K562 (cell line): ENCODE results near the gene FARSA. TPM values are rescaled to one million over a fixed set of nuclear protein-coding genes. Genes with fewer than 3 reads are reported as not detected.

Experiments used
- ATAC-seq: fragments of 200-7000 bp; cut with Tn5 transposase; 3 replicates; pipeline ENCODE4 v1.9.1; 2020; ENCODE audit warnings: moderate library complexity
- BruUV-seq: library from RNA; stranded (reverse); fragments of 400-500 nt; replicated peaks from 2 replicates; lab custom pipeline; 2021; lab: Mats Ljungman, UMichigan
- CTCF ChIA-PET: fragments of 300-600 bp; formaldehyde crosslinking; extraction: SDS; loops from one replicate; lab custom pipeline; 2021; ENCODE audit warnings: low intra/inter-chr PET ratio; lab: Yijun Ruan, JAX
- POLR2A ChIA-PET: fragments of 300-600, 350-650 bp; sonication (Branson Sonifier 250); formaldehyde crosslinking; extraction: SDS; loops from one replicate; lab custom pipeline; 2021; ENCODE audit warnings: antibody characterized with exemption, inconsistent platforms; lab: Yijun Ruan, JAX
- DNase-seq, 4 experiments: peaks; one replicate each; pipeline versions ENCODE4 v3.0.0 to v3.0.0-alpha.2; 2011 to 2018; ENCODE audit warnings: low spot score in 3 of 4, mixed read lengths in 3 of 4; ENCODE audit errors: extremely low read depth in 1 of 4
- FAIRE-seq: peaks from 2 replicates; lab custom pipeline; 2011; peaks lifted over from hg19 to GRCh38; lab: Jason Lieb, UNC
- H2AFZ ChIP-seq: 2 replicates; pipeline ENCODE4 v1.6.0; 2011; ENCODE audit warnings: low read depth, low read length, control low read depth, inconsistent platforms
- H3K27ac ChIP-seq: fragments of 200-600 bp; 3 replicates; pipeline ENCODE4 v1.8.0; 2011; ENCODE audit warnings: low read depth, mild to moderate bottlenecking, control low read depth, inconsistent platforms, low read length, moderate library complexity, mixed read lengths; ENCODE audit errors: extremely low read depth
- H3K27me3 ChIP-seq, 2 experiments: fragments of 300-600 bp in 1 of 2; 2 replicates in 1 of 2; 3 replicates in 1 of 2; pipeline versions ENCODE4 v1.6.0 to v1.8.0; 2011; ENCODE audit warnings: inconsistent platforms in 2 of 2, low read length in 2 of 2, mild to moderate bottlenecking in 1 of 2, mixed read lengths in 1 of 2, moderate library complexity in 1 of 2; ENCODE audit not compliant: control insufficient read depth in 2 of 2, insufficient read depth in 2 of 2
- H3K36me3 ChIP-seq: fragments of 300-600 bp; 3 replicates; pipeline ENCODE4 v1.8.0; 2011; ENCODE audit warnings: mild to moderate bottlenecking, low read length, inconsistent platforms; ENCODE audit not compliant: control insufficient read depth, insufficient read depth
- H3K4me1 ChIP-seq, 2 experiments: fragments of 200-600 bp in 1 of 2; replicated peaks in 1 of 2; 2 replicates in 1 of 2; 3 replicates in 1 of 2; pipeline versions ENCODE4 v1.5.1 to v1.8.0; 2011; ENCODE audit warnings: inconsistent platforms in 2 of 2, low read length in 2 of 2, mild to moderate bottlenecking in 1 of 2, mixed read lengths in 1 of 2, moderate library complexity in 1 of 2; ENCODE audit not compliant: control insufficient read depth in 2 of 2, insufficient read depth in 2 of 2
- H3K4me2 ChIP-seq: 2 replicates; pipeline ENCODE4 v1.6.1; 2011; ENCODE audit warnings: low read length, control low read depth, inconsistent platforms, mixed read lengths; ENCODE audit not compliant: insufficient read depth
- H3K4me3 ChIP-seq: fragments of 200-600 bp; sonication (generic), shearing (Covaris generic); 2 replicates; pipeline ENCODE4 v1.5.1; 2016; ENCODE audit warnings: control low read depth, inconsistent platforms
- H3K79me2 ChIP-seq: fragments of 200-600 bp; 3 replicates; pipeline ENCODE4 v1.8.0; 2011; ENCODE audit warnings: low read length, inconsistent platforms; ENCODE audit not compliant: control insufficient read depth, insufficient read depth
- H3K9ac ChIP-seq, 2 experiments: 2 replicates each; pipeline versions ENCODE4 v1.6.0 to v1.6.1; 2011; ENCODE audit warnings: low read depth in 2 of 2, low read length in 2 of 2, control low read depth in 1 of 2, inconsistent platforms in 1 of 2, mild to moderate bottlenecking in 1 of 2, mixed read lengths in 1 of 2; ENCODE audit not compliant: insufficient read depth in 1 of 2
- H3K9me1 ChIP-seq: one replicate; pipeline ENCODE4 v1.6.0; 2011; ENCODE audit warnings: inconsistent platforms, mild to moderate bottlenecking, low read length, moderate library complexity; ENCODE audit not compliant: control insufficient read depth, insufficient read depth
- H3K9me3 ChIP-seq: replicated peaks from 2 replicates; pipeline ENCODE4 v1.5.1; 2011; ENCODE audit warnings: low read depth, low read length, inconsistent platforms; ENCODE audit not compliant: control insufficient read depth, insufficient read depth
- H4K20me1 ChIP-seq: replicated peaks from 2 replicates; pipeline ENCODE4 v1.6.1; 2011; ENCODE audit warnings: low read length, inconsistent platforms, mixed read lengths; ENCODE audit not compliant: control insufficient read depth, insufficient read depth
- CBX3 ChIP-seq, 2 experiments: IDR thresholded peaks; 1 replicate in 1 of 2; 2 replicates in 1 of 2; pipeline ENCODE4 v1.6.1; 2012; ENCODE audit warnings: inconsistent platforms in 2 of 2, low read length in 2 of 2, borderline replicate concordance in 1 of 2, control low read depth in 1 of 2
- CEBPG ChIP-seq, 3 experiments: fragments of 200-800 bp in 1 of 3; sonication (Bioruptor generic) in 1 of 3; sonication (generic) in 1 of 3; formaldehyde crosslinking in 1 of 3; IDR thresholded peaks in 2 of 3; conservative IDR thresholded peaks in 1 of 3; 2 replicates each; pipeline versions ENCODE4 v1.6.1 to v1.8.0; 2016 to 2022; ENCODE audit warnings: missing compliant biosample characterization in 2 of 3, missing genetic modification characterization in 2 of 3, mild to moderate bottlenecking in 1 of 3, missing genetic modification reagents in 1 of 3
- COPS2 ChIP-seq: fragments of 450-650 bp; conservative IDR thresholded peaks from 2 replicates; pipeline ENCODE4 v1.6.1; 2016; ENCODE audit warnings: mild to moderate bottlenecking, moderate library complexity
- HCFC1 ChIP-seq: IDR thresholded peaks from 2 replicates; pipeline ENCODE4 v1.6.1; 2012; ENCODE audit warnings: low read depth, low read length, improper control_type of control experiment
- JUN ChIP-seq, 2 experiments: sonication (generic) in 1 of 2; formaldehyde crosslinking in 1 of 2; IDR thresholded peaks; 2 replicates each; pipeline versions ENCODE4 v1.6.1 to v1.8.0; 2012 to 2022; ENCODE audit warnings: borderline replicate concordance in 2 of 2, mild to moderate bottlenecking in 2 of 2, improper control_type of control experiment in 1 of 2, low read depth in 1 of 2, low read length in 1 of 2, missing genetic modification reagents in 1 of 2
- MBD2 ChIP-seq: sonication (generic); IDR thresholded peaks from 2 replicates; pipeline ENCODE4 v1.6.1; 2016; ENCODE audit warnings: low read depth, borderline replicate concordance
- NCOA4 ChIP-seq: fragments of 450-650 bp; IDR thresholded peaks from 2 replicates; pipeline ENCODE4 v1.6.1; 2018; ENCODE audit warnings: mild to moderate bottlenecking; ENCODE audit not compliant: partially characterized antibody
- SMAD3 ChIP-seq: fragments of 450-650 bp; formaldehyde crosslinking; conservative IDR thresholded peaks from 2 replicates; pipeline ENCODE4 v1.4.0; 2020; ENCODE audit warnings: mild to moderate bottlenecking
- ZSCAN29 ChIP-seq: fragments of 450-650 bp; IDR thresholded peaks from 2 replicates; pipeline ENCODE4 v1.6.1; 2017
- WGBS: fragments of 100-300 bp; shearing (Covaris generic); methylation state at CpG from one replicate; pipeline ENCODE4 v1.1.6; 2016; ENCODE audit warnings: low coverage, mixed read lengths; ENCODE audit not compliant: insufficient coverage; ENCODE audit errors: missing lambda C conversion rate; 5-methylcytosine and 5-hydroxymethylcytosine counted together
- in situ Hi-C: fragments of 300-500 bp; cut with MboI; formaldehyde crosslinking; loops from 4 replicates; pipeline ENCODE4 v1.15.0; 2018; ENCODE audit warnings: inconsistent platforms, mixed read lengths
- intact Hi-C: fragments of 100-400 bp; cut with micrococcal nuclease; formaldehyde crosslinking; loops from 2 replicates; pipeline ENCODE4 v1.14.2; 2022
- polyA plus RNA-seq, 8 experiments: library from polyadenylated mRNA; depleted of rRNA in 4 of 8; stranded (reverse) in 5 of 8; unstranded in 3 of 8; fragments of >200 nt; fragmentation: Nextera tagmentation in 2 of 8; fragmentation: Illumina TruSeq in 1 of 8; extraction: Ambion mirVana in 2 of 8; extraction: Trizol in 1 of 8; gene quantifications; 2 replicates each; pipeline versions ENCODE4 v1.2.1 to v1.2.3, GENCODE V29; 2011 to 2014; ENCODE audit warnings: inconsistent platforms in 1 of 8, missing spikeins in 1 of 8
- total RNA-seq, 7 experiments: library from RNA; depleted of rRNA in 6 of 7; stranded (reverse); fragments of >200 nt in 6 of 7; fragmentation: Illumina TruSeq in 2 of 7; extraction: Trizol in 2 of 7; gene quantifications; 2 replicates each; pipeline versions ENCODE4 v1.2.1 to v1.2.3, GENCODE V29; 2011 to 2021; ENCODE audit warnings: low replicate concordance in 1 of 7
- TF ChIP-seq, protein P1 (sequence below), 2 experiments: fragments of 450-650 bp in 1 of 2; sonication (generic) in 1 of 2; formaldehyde crosslinking in 1 of 2; IDR thresholded peaks in 1 of 2; conservative IDR thresholded peaks in 1 of 2; 2 replicates each; pipeline versions ENCODE4 v1.6.1 to v1.8.1; 2016 to 2023; ENCODE audit warnings: mild to moderate bottlenecking in 2 of 2, moderate library complexity in 2 of 2, inconsistent platforms in 1 of 2, missing genetic modification reagents in 1 of 2
- TF ChIP-seq, protein P2 (sequence below): sonication (generic); formaldehyde crosslinking; IDR thresholded peaks from 2 replicates; pipeline ENCODE4 v1.8.0; 2022; ENCODE audit warnings: mild to moderate bottlenecking, missing genetic modification reagents
- TF ChIP-seq, protein P3 (sequence below): fragments of 250-450 bp; sonication (Bioruptor Pico); IDR thresholded peaks from 2 replicates; pipeline ENCODE4 v1.4.0; 2020
- TF ChIP-seq, protein P4 (sequence below): fragments of 450-650 bp; formaldehyde crosslinking; IDR thresholded peaks from 2 replicates; pipeline ENCODE4 v1.4.0; 2022; ENCODE audit warnings: missing genetic modification characterization

Gene FARSA
- total and polyA plus RNA-seq, 9 of the 15 experiments (the other 6 are each of a cell fraction or from before 2014, with no cell fraction given) = 25.2 to 237 (median 89.6) TPM

DNA sequence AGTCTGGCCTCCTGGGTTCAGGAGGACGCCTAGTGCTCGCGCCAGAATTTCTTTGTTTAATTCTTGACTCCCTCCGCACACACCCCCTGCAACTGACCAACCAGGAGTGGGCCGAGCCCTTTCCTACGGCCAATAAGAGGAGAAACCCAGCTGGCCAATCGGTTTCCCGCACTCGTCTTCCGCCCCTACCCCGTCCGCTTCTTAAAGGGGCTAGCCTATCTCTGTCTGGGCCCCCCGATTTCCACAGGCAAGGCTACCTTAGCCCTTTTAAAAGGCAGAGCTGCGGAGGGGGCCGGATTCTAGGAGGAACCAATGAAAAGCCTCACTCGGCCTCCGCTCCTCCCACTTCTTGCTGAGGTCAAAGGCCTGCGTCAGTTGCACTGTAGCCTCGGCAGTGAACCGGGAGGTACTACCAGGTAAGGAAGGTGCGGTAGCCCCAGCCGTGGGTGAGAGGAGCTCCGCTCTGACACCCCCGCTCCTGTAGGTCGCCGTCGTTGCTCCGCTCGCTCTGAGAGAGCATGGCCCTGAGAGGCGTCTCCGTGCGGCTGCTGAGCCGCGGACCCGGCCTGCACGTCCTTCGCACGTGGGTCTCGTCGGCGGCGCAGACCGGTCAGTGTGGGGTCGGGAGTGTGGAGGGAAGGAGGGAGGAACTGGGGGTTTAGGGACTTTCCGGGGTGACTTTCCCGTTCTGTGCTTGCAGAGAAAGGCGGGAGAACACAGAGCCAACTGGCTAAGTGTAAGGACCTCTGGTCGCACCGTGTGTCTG lies 42.5 kb downstream of the FARSA start, which contains the start of gene GCDH:
GCDH (plus strand) TSS at position 374 of the 766 bp plus-strand sequence; CDS start at position 519, 145 bp downstream.
- no TSS peak for BruUV-seq
- TF ChIP-seq COPS2 (no peak), SMAD3 (CRISPR knock-in tag) (no peak), CEBPG (CRISPR knock-in tag; IDR thresholded peaks at IDR 0.05) (0 out of 2 replicates have a peak, but pooled peaks have one; percentile 16), CEBPG (tag; conservative IDR thresholded peaks at IDR 0.05 in 1 of 2, IDR thresholded peaks at IDR 0.05 in 1 of 2) (no peak), CBX3 (IDR thresholded peaks at IDR 0.05; ENCODE audit: borderline replicate concordance in 1 of 2, low read length in 2 of 2) (no peak), JUN (IDR thresholded peaks at IDR 0.05; ENCODE audit: borderline replicate concordance, low read depth, low read length) (peak; percentile 57; the same call in 1 of the 2 replicates), JUN (CRISPR knock-in tag; IDR thresholded peaks at IDR 0.05; ENCODE audit: borderline replicate concordance) (peak; percentile 94; the same call in 1 of the 2 replicates), ZSCAN29 (no peak), NCOA4 (no peak), MBD2 (peak; percentile 81), HCFC1 (peak; percentile 67)
- TF ChIP-seq, protein P1, sequence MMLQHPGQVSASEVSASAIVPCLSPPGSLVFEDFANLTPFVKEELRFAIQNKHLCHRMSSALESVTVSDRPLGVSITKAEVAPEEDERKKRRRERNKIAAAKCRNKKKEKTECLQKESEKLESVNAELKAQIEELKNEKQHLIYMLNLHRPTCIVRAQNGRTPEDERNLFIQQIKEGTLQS (IDR thresholded peaks at IDR 0.05) = no peak
- TF ChIP-seq, protein P1 (CRISPR knock-in tag; conservative IDR thresholded peaks at IDR 0.05) = peak; percentile 81
- TF ChIP-seq, protein P2, sequence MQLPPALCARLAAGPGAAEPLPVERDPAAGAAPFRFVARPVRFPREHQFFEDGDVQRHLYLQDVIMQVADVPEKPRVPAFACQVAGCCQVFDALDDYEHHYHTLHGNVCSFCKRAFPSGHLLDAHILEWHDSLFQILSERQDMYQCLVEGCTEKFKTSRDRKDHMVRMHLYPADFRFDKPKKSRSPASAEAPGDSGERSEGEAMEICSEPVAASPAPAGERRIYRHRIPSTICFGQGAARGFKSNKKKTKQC (CRISPR knock-in tag) = peak; percentile 93
- TF ChIP-seq, protein P3, sequence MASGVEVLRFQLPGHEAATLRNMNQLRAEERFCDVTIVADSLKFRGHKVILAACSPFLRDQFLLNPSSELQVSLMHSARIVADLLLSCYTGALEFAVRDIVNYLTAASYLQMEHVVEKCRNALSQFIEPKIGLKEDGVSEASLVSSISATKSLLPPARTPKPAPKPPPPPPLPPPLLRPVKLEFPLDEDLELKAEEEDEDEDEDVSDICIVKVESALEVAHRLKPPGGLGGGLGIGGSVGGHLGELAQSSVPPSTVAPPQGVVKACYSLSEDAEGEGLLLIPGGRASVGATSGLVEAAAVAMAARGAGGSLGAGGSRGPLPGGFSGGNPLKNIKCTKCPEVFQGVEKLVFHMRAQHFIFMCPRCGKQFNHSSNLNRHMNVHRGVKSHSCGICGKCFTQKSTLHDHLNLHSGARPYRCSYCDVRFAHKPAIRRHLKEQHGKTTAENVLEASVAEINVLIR (CRISPR knock-in tag) = peak; percentile 87
- TF ChIP-seq, protein P4, sequence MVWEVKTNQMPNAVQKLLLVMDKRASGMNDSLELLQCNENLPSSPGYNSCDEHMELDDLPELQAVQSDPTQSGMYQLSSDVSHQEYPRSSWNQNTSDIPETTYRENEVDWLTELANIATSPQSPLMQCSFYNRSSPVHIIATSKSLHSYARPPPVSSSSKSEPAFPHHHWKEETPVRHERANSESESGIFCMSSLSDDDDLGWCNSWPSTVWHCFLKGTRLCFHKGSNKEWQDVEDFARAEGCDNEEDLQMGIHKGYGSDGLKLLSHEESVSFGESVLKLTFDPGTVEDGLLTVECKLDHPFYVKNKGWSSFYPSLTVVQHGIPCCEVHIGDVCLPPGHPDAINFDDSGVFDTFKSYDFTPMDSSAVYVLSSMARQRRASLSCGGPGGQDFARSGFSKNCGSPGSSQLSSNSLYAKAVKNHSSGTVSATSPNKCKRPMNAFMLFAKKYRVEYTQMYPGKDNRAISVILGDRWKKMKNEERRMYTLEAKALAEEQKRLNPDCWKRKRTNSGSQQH (CRISPR knock-in tag) = no peak

More for the DNA sequence above, 42.5 kb downstream of the FARSA start, which contains the start of gene GCDH:
- POLR2A ChIA-PET = interaction anchor here (0.6 to 1.9 kb wide), 20 partner anchors 8 to 168 kb away, joined by 3 to 8 read pairs (median 4); partner anchors contain the start of genes DNASE2 and SYCE2
- DNase-seq (peak; percentile 90 to 99 (median 95)), FAIRE-seq (peak; percentile 100), ATAC-seq (peak; percentile 91)
- peak within 1 kb of the TSS; percentile 71 to 99 for H3K9ac ChIP-seq
- H3K9me3 ChIP-seq = no peaks in the 10 kb centered on the region
- peak within 1 kb of the TSS; percentile 95 for H3K4me2 ChIP-seq
- H3K36me3 ChIP-seq = peaks cover 28% of the 10 kb centered on the region; the same call in 2 of the 3 replicates
- peak within 1 kb of the TSS; percentile 88 for H3K4me3 ChIP-seq
- H3K9me1 ChIP-seq = no peaks in the 10 kb centered on the region
- peaks cover 5% of the 10 kb centered on the region; the same call in 1 of the 2 replicates for H4K20me1 ChIP-seq
- intact Hi-C loops (loop anchor here (1.0 kb wide), 1 partner anchor 28 kb away; the partner anchor contains the start of gene SYCE2), in situ Hi-C loops (no loop called here)
- peaks cover 15 to 50% of the 10 kb centered on the region in 2 experiments; a peak in 4 of 5 replicates for H3K4me1 ChIP-seq
- H3K27me3 ChIP-seq = no peaks in the 10 kb centered on the region
- H3K79me2 ChIP-seq = peaks cover 38% of the 10 kb centered on the region
- peak within 1 kb of the TSS; percentile 69 for H2AFZ ChIP-seq
- CTCF ChIA-PET = no interaction called here
- peak within 1 kb of the TSS; percentile 68 for H3K27ac ChIP-seq
- WGBS = under 1% methylated on average over 44 of the region's 49 CpGs
